Mucosa of descending colon (tissue), 3 donors: Measurements from ENCODE around the gene NRP2. TPM values are rescaled to one million over a fixed set of nuclear protein-coding genes. Genes with fewer than 3 reads are reported as not detected.

Source experiments
- ATAC-seq: fragments of 200-7000 bp; cut with Tn5 transposase; one replicate; pipeline ENCODE4 v1.9.1; 2020; ENCODE audit warnings: mild to moderate bottlenecking, moderate library complexity
- DNase-seq, 3 donors: peaks; one replicate each; pipeline ENCODE4 v3.0.0-alpha.2; 2020
- H3K36me3 ChIP-seq: fragments of 200-600 bp; one replicate; pipeline ENCODE4 v1.8.0; 2021; ENCODE audit warnings: low read depth, mild to moderate bottlenecking
- H3K4me1 ChIP-seq: fragments of 200-600 bp; one replicate; pipeline ENCODE4 v1.8.0; 2021; ENCODE audit warnings: low read depth, mild to moderate bottlenecking
- H3K4me3 ChIP-seq: fragments of 200-600 bp; one replicate; pipeline ENCODE4 v1.8.0; 2021; ENCODE audit warnings: mild to moderate bottlenecking
- H3K9me3 ChIP-seq: fragments of 200-600 bp; one replicate; pipeline ENCODE4 v1.8.0; 2021; ENCODE audit warnings: mild to moderate bottlenecking
- intact Hi-C, 2 donors: fragments of 100-400 bp; cut with DNase I in 1 of 2; cut with micrococcal nuclease in 1 of 2; formaldehyde crosslinking; loops; one replicate each; pipeline versions ENCODE4 v1.11.0 to v1.11.1; 2022; cut with DNase I, micrococcal nuclease
- total RNA-seq, 3 donors: library from RNA; stranded (reverse); fragmentation: NEBNext Ultra II Directional in 2 of 3; extraction: Animal tissue kit (Norgen Biotek cat#: 25700) in 2 of 3; gene quantifications; one replicate each; pipeline versions ENCODE4 v1.2.1 to v1.2.4, GENCODE V29; 2021 to 2023
- TF ChIP-seq, protein P1 (sequence below): fragments of 200-600 bp; IDR thresholded peaks from one replicate; pipeline ENCODE4 v1.8.0; 2022; ENCODE audit warnings: antibody characterized with exemption, mild to moderate bottlenecking
- donor health status: DM: no; HTN: no; CAD: no; lungs with moderate emphysema.
- donor health status: DM: no; HTN: no; CAD: no.
- donor health status: DM: no; HTN: yes; CAD: no.

NRP2 gene
- total RNA-seq, 3 donors from 2014 or later: 12.3 to 300 (median 19.2) TPM

DNA sequence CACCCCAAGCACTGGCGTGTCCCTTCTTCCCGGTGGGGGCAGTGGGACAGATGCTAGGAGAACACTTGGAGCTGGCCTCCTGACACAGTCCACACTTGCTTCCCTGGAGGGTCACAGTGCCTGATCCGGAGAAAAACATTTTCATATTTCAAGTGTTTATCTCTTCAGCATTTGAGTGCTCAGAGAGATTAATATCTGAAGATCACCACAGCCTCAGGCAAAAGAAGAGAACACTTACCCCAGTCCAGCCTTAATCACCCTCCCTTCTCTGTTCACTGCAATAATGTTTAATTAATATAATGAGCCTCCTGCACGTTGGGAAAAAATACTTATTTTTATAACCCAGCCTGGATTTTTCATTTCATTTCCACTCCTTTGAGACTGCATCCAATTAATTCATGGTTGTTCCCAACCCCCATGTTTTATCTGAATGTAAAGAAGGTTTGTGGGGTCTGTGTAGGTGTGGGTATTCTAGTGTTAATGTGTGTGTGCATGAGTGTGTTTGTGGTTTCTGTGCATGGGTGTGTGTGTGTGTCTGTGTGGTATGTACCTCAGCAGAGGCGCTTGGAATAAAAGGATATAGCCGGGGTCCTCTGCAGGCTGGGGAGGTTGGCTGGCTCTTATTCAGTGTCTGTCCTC, 72.1 kb downstream of the NRP2 start:
- Histone ChIP-seq H3K4me1 (peaks cover 8% of the 10 kb centered on the region), H3K9me3 (no peaks in the 10 kb centered on the region), H3K4me3 (no peak overlapping the region), H3K36me3 (no peaks in the 10 kb centered on the region)
- ATAC-seq (no peak), DNase-seq (no peak)
- TF ChIP-seq, protein P1, sequence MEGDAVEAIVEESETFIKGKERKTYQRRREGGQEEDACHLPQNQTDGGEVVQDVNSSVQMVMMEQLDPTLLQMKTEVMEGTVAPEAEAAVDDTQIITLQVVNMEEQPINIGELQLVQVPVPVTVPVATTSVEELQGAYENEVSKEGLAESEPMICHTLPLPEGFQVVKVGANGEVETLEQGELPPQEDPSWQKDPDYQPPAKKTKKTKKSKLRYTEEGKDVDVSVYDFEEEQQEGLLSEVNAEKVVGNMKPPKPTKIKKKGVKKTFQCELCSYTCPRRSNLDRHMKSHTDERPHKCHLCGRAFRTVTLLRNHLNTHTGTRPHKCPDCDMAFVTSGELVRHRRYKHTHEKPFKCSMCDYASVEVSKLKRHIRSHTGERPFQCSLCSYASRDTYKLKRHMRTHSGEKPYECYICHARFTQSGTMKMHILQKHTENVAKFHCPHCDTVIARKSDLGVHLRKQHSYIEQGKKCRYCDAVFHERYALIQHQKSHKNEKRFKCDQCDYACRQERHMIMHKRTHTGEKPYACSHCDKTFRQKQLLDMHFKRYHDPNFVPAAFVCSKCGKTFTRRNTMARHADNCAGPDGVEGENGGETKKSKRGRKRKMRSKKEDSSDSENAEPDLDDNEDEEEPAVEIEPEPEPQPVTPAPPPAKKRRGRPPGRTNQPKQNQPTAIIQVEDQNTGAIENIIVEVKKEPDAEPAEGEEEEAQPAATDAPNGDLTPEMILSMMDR: no peak
- intact Hi-C loops: no loop called here

GRCh38 chr2:205754924-205755321, 72.6 kb downstream of the NRP2 start:
- TF ChIP-seq, protein P1: no peak
- Histone ChIP-seq H3K9me3 (no peaks in the 10 kb centered on the region), H3K4me3 (no peak overlapping the region), H3K36me3 (no peaks in the 10 kb centered on the region), H3K4me1 (peaks cover 8% of the 10 kb centered on the region)
- intact Hi-C loops: no loop called here
- ATAC-seq (peak; percentile 94), DNase-seq (no peak)

GRCh38 chr2:205755923-205756322, 73.6 kb downstream of the NRP2 start:
- no peaks in the 10 kb centered on the region for H3K36me3 ChIP-seq
- H3K9me3 ChIP-seq: no peaks in the 10 kb centered on the region
- ATAC-seq (no peak), DNase-seq (no peak)
- intact Hi-C loops: no loop called here
- no peak overlapping the region for H3K4me3 ChIP-seq
- H3K4me1 ChIP-seq: peaks cover 8% of the 10 kb centered on the region
- TF ChIP-seq, protein P1: no peak

- DNase-seq (no peak), ATAC-seq (no peak)
- no peak overlapping the region for H3K4me3 ChIP-seq
- H3K9me3 ChIP-seq: no peaks in the 10 kb centered on the region
- TF ChIP-seq, protein P1: no peak
- H3K4me1 ChIP-seq: peaks cover 8% of the 10 kb centered on the region
- no peaks in the 10 kb centered on the region for H3K36me3 ChIP-seq
- intact Hi-C loops: no loop called here
Observed at GRCh38 chr2:205757271-205757670, 75.0 kb downstream of the NRP2 start.

DNA sequence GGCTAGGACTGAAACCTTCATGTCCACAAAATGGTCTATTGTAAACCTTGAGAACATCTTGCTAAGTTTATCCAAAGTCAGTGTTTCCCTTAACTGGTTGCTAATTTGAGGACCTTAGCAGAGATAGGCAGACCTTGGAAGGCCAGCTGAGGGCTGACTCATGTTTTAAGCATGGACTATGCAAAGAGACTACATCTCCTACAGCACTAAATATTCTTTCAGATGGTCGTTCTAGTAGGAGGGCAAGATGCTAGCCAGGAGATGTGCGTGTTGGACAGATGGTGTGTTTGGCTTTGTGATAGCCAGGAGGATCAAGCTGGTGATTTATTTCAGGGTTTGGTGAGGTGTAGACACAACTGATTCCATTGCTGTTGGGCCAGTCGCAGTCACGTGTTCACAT, 75.8 kb downstream of the NRP2 start:
- DNase-seq: no peak
- no peak overlapping the region for H3K4me3 ChIP-seq
- intact Hi-C loops: no loop called here
- no peaks in the 10 kb centered on the region for H3K9me3 ChIP-seq
- TF ChIP-seq, protein P1: no peak
- ATAC-seq: no peak
- H3K36me3 ChIP-seq: no peaks in the 10 kb centered on the region
- H3K4me1 ChIP-seq: peaks cover 8% of the 10 kb centered on the region

DNA sequence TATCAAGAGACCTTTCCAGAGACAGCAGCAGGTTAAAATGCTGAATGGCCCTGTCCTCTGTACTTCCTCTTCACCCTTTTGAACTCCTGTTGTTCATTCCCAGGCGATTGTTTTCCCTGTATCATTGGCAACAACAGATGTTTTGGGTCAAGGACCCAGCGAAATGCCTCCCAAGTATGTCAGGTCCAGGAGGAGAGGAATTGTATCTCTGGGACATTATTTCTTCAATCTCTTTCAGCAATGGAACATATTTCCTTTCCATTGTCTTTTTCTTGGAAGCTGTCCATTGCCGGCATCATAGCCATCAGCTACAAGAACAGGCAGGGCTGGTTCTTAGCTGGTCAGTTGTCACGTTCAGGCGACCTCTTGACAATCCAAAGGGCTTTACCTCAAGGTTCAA, 76.2 kb downstream of the NRP2 start:
- intact Hi-C loops: no loop called here
- no peak for ATAC-seq
- Histone ChIP-seq H3K9me3 (no peaks in the 10 kb centered on the region), H3K4me3 (no peak overlapping the region), H3K4me1 (peaks cover 8% of the 10 kb centered on the region), H3K36me3 (no peaks in the 10 kb centered on the region)
- TF ChIP-seq, protein P1: no peak
- no peak for DNase-seq
